ENCODE measurements around the gene TAS2R3. TPM values are rescaled to one million over a fixed set of nuclear protein-coding genes. Genes with fewer than 3 reads are reported as not detected.

TAS2R3 gene
- total and polyA plus RNA-seq, 7 donors: 0.08 to 0.26 (median 0.25) TPM; not detected in 2

GRCh38 chr7:141737118-141737835, 26.6 kb upstream of the TAS2R3 start:
- H3K4me1 ChIP-seq: peaks cover 17% of the 10 kb centered on the region
- H3K27ac ChIP-seq: peak overlapping the region; percentile 82
- peak overlapping the region; percentile 82 for H3K4me3 ChIP-seq
- intact Hi-C loops (cut with DNase I): no loop called here
- peaks cover 3 to 34% of the 10 kb centered on the region in 2 donors for H3K36me3 ChIP-seq (ENCODE audit: insufficient read depth in 1 of 2, low read depth in 1 of 2)
- H3K27me3 ChIP-seq (ENCODE audit: insufficient read depth in 3 of 3, low read length in 2 of 3): no peaks in the 10 kb centered on the region
- TF ChIP-seq, protein P1, sequence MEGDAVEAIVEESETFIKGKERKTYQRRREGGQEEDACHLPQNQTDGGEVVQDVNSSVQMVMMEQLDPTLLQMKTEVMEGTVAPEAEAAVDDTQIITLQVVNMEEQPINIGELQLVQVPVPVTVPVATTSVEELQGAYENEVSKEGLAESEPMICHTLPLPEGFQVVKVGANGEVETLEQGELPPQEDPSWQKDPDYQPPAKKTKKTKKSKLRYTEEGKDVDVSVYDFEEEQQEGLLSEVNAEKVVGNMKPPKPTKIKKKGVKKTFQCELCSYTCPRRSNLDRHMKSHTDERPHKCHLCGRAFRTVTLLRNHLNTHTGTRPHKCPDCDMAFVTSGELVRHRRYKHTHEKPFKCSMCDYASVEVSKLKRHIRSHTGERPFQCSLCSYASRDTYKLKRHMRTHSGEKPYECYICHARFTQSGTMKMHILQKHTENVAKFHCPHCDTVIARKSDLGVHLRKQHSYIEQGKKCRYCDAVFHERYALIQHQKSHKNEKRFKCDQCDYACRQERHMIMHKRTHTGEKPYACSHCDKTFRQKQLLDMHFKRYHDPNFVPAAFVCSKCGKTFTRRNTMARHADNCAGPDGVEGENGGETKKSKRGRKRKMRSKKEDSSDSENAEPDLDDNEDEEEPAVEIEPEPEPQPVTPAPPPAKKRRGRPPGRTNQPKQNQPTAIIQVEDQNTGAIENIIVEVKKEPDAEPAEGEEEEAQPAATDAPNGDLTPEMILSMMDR (IDR thresholded peaks at IDR 0.05): no peak
- H3K9me3 ChIP-seq: no peaks in the 10 kb centered on the region
- no peak for DNase-seq
- 68 to 78% (median 72%) methylated on average over 11 of the region's 11 CpGs for WGBS, 3 donors
- ATAC-seq: no peak

DNA sequence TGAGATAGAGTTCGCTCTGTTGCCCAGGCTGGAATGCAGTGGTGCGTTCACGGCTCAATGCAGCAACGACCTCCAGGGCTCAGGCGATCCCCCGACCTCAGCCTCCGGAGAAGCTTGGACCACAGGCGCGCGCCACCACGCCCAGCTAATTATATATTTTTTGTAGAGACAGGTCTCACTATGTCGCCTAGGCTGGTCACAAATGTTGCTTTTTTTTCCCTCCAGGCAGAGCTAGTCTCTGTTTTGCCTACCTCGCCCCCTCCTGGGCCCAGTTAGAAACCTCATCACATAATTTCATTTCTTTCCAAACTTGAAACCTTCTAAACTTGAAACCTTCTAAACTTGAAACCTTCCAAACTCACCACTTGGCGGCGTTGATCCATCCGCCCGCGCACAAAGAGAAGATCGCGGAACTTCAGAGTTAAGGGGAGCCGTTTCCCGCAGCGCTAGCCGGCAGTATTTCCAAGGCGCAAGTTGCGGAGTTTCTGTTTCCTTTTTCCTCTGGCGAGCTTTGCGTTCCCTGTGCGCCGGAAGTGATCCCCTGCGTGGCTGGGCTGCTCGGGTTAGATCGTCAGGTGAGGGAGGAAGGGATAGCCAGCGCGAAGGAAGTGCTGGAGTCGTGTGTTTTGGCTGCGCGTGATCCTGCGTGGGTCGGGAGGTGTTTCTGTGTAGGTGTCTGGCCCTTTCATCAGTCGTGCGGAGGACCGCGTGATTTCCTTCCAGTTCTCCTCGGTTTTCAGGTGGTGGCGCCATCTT, 25.9 kb upstream of the TAS2R3 start, which contains the start of gene SSBP1:
SSBP1 (plus strand) TSS at position 523 of the 756 bp plus-strand sequence. CDS start 809 bp downstream, outside the sequence.
- 1 to 2% (median 2%) methylated on average over 46 of the region's 46 CpGs for WGBS, 3 donors

DNA sequence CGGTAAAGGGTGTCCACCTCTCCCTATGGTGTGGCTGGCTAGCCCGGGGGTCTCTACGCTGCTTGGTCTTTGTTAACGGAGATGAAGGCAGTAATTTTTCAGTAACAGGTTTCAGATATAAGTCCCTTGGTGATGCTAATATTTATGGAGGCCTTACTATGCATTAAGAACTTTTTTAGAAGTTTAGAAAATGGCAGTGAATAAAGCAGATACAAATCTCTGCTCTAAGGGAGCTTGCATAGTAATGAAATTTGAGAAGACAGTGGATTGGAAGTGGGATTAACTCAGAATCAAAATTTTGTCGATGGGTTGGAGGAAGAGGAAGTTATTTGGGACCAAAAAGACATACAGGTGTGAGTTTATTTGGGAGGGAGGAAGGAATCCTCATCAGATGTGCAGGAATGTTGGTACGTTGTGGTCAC, 25.3 kb upstream of the TAS2R3 start:
- no peaks in the 10 kb centered on the region for H3K9me3 ChIP-seq
- peak overlapping the region; percentile 82 for H3K4me3 ChIP-seq
- H3K27ac ChIP-seq: peak overlapping the region; percentile 82
- TF ChIP-seq, protein P1 (IDR thresholded peaks at IDR 0.05): no peak
- H3K36me3 ChIP-seq (ENCODE audit: insufficient read depth in 1 of 2, low read depth in 1 of 2): peaks cover 9 to 47% of the 10 kb centered on the region in 2 donors
- no peak for ATAC-seq
- peaks cover 17% of the 10 kb centered on the region for H3K4me1 ChIP-seq
- intact Hi-C loops (cut with DNase I): no loop called here
- 1 to 2% (median 2%) methylated on average over 6 of the region's 6 CpGs for WGBS, 3 donors
- no peaks in the 10 kb centered on the region for H3K27me3 ChIP-seq (ENCODE audit: insufficient read depth in 3 of 3, low read length in 2 of 3)
- DNase-seq: no peak

More for the DNA sequence above, 25.9 kb upstream of the TAS2R3 start, which contains the start of gene SSBP1:
- intact Hi-C loops (cut with DNase I): no loop called here
- ATAC-seq (peak; percentile 94 to 99 (median 98)), DNase-seq (peak; percentile 88 to 93)
- Histone ChIP-seq H3K9me3 (no peaks in the 10 kb centered on the region), H3K4me1 (peaks cover 17% of the 10 kb centered on the region), H3K27ac (peak within 1 kb of the TSS; percentile 82), H3K36me3 (ENCODE audit: insufficient read depth in 1 of 2, low read depth in 1 of 2) (peaks cover 4 to 41% of the 10 kb centered on the region in 2 donors), H3K4me3 (peak within 1 kb of the TSS; percentile 82), H3K27me3 (ENCODE audit: insufficient read depth in 3 of 3, low read length in 2 of 3) (no peaks in the 10 kb centered on the region)
- TF ChIP-seq, protein P1 (IDR thresholded peaks at IDR 0.05): peak; percentile 58

- H3K4me3 ChIP-seq: peak overlapping the region; percentile 82
- H3K4me1 ChIP-seq: peaks cover 17% of the 10 kb centered on the region
- 54 to 66% (median 57%) methylated on average over 3 of the region's 3 CpGs for WGBS, 3 donors
- TF ChIP-seq, protein P1 (IDR thresholded peaks at IDR 0.05): no peak
- DNase-seq: no peak
- no peaks in the 10 kb centered on the region for H3K27me3 ChIP-seq (ENCODE audit: insufficient read depth in 3 of 3, low read length in 2 of 3)
- H3K9me3 ChIP-seq: no peaks in the 10 kb centered on the region
- H3K36me3 ChIP-seq (ENCODE audit: insufficient read depth in 1 of 2, low read depth in 1 of 2): peaks cover 9 to 53% of the 10 kb centered on the region in 2 donors
- no peak overlapping the region for H3K27ac ChIP-seq
- intact Hi-C loops (cut with DNase I): no loop called here
- no peak for ATAC-seq
Observed at GRCh38 chr7:141739250-141739649, 24.6 kb upstream of the TAS2R3 start.
